SKM-1 treated with dmso at 0.1 percent for 144 hours (cell line): ENCODE data around the gene OSBPL2.
A peak's percentile ranks its signal among the peaks of the same experiment; 100 is the strongest.

Experiments used
- DNase-seq: peaks from one replicate; lab custom pipeline; 2025; ENCODE audit not compliant: unreplicated experiment; lab: John Stamatoyannopoulos, UW

OSBPL2 gene

GRCh38 chr20:62237801-62238568 is at the start of gene OSBPL2:
OSBPL2 (plus strand) TSS chr20:62238521; CDS start chr20:62256185, 17,664 bp downstream.
- DNase-seq: peak; percentile 94

DNA sequence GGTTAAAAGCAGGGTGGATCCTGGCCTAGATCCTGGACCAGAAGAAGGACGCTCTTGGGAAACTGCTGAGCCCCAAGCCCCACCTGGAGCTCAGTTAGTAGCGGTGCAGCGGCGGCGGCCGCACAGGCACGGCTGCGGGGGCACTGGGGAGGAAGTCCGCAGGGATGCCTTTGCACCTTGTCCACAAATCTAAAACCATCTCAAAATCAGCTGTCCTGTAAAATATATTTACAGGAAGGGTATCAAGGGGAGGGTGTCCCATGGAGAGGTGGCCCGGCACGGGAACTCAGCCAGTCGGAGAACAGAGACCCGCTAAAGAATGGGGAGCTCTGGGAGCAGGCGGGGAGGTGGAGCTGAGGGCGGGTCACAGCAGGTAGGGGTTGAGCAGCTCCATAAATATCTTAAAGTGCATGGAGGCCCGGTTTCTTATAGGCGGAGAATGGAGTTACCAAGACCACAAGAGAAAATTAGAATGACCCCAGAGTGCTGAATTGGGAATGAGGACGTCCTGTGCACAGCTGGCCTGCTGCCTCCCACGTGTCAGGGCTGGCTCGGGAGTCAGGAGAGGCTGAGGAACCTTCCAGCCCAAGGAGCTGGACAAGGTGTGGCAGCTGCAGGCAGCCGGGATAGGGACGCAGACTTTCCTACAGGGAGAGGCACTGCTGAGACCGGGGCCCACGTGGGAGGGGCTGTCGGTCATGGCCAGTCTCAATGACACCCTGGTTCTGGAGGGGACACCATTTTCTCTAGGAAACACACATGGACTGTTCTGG is 47.5 kb upstream of the OSBPL2 start:
- no peak for DNase-seq

- no peak for DNase-seq
Measured at GRCh38 chr20:62191781-62192559, 46.4 kb upstream of the OSBPL2 start.

- DNase-seq: no peak
Measured at GRCh38 chr20:62192635-62193034, 45.7 kb upstream of the OSBPL2 start.

GRCh38 chr20:62193079-62194025 is 45.0 kb upstream of the OSBPL2 start:
- no peak for DNase-seq

- no peak for DNase-seq
Measured at GRCh38 chr20:62195075-62195405, 43.3 kb upstream of the OSBPL2 start.

DNA sequence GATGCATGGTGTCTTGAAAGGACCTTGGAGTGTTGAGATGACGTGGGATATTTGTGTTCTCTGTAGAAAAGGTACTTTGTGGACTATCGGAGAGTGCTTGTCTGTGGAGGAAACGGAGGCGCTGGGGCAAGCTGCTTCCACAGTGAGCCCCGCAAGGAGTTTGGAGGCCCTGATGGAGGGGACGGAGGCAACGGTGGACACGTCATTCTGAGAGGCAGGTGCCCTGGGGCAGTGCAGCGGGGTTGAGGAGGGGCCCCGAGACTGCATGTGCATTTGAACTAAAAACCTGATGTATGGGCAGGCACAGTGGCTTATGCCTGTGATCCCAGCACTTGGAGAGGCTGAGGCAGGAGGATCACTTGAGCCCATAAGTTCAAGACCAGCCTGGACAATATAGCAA is 42.6 kb upstream of the OSBPL2 start:
- no peak for DNase-seq

DNA sequence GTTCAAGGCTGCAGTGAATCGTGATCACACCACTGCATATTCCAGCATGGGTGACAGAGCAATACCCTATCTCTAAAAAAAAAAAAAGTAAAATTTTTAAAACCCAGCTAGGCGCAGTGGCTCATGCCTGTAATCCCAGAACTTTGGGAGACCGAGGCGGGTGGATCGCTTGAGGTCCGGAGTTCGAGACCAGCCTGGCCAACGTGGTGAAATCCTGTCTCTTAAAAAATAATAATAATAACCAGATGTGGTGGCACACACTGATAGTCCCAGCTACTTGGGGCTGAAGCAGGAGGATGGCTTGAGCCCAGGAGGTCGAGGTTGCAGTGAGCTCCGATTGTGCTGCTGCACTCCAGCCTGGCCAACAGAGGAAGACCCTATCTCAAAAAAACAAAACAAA is 42.0 kb upstream of the OSBPL2 start:
- DNase-seq: no peak

GRCh38 chr20:62197311-62197710 is 41.0 kb upstream of the OSBPL2 start:
- DNase-seq: no peak

DNA sequence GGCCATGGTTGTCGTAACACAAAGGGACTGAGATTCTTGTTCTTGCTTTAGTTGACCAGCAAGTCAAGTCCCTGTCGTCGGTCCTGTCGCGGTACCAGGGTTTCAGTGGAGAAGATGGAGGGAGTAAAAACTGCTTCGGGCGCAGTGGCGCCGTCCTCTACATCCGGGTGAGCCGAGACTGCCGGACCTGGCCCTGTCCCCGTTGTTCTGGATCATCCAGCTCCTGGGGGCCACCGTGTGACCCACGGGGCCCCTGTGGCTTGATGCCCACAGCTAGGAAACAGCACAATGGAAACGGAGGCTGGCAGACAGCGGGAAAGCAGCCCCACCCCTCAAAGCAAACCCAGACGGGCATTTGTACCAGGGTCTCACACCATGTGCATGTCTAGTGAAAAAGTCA is 40.5 kb upstream of the OSBPL2 start:
- no peak for DNase-seq

DNA sequence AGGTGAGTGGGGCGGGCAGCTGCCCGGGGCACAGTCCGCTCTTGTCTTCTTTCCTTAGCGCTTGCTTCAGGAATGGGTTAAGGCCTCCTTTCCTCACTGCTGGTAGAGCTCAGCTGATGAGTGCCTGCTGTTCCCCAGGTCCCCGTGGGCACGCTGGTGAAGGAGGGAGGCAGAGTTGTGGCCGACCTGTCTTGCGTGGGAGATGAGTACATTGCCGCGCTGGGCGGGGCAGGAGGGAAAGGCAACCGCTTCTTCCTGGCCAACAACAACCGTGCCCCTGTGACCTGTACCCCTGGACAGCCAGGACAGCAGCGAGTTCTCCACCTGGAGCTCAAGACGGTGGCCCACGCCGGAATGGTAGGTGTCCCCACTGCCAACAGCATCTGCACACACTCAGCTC is 39.8 kb upstream of the OSBPL2 start:
- DNase-seq: no peak

GRCh38 chr20:62198931-62199330 is 39.4 kb upstream of the OSBPL2 start:
- no peak for DNase-seq

GRCh38 chr20:62200491-62201172 is 37.7 kb upstream of the OSBPL2 start:
- DNase-seq: no peak

- DNase-seq: no peak
Measured at GRCh38 chr20:62201173-62202082, 36.9 kb upstream of the OSBPL2 start.

GRCh38 chr20:62202083-62202395 is 36.3 kb upstream of the OSBPL2 start:
- no peak for DNase-seq

DNA sequence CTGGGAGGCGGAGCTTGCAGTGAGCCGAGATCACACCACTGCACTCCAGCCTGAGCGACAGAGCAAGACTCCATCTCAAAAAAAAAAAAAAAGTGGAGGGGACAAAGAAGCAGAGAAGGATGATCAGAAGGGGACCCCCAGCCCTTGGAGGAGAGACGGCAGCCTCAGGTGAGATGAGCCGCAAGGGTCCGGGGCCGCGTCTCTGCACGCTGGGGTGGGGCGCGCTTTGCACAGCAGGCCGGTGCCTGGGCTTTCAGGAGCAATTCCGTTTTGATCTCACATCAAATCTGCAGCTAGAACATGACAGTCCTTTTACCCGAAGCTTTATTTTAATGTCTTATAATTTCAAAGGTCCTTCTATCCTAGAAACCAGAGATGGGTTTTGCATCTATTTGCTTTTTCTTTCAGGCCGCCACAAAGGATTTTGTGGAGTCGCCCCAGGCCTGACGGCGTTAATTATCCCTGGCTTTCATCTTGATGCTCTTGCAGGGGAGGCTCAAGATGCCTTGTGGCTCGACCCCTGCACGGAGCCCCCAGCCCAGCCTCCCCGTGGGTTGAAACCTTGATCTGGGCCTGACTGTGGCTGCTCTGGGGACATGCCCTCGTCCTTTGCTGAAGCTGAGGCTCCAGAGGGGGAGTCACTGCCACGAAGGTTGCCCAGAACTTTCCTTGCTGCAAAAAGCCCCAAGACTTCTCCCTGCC is 35.5 kb upstream of the OSBPL2 start:
- no peak for DNase-seq

GRCh38 chr20:62203378-62204030 is 34.8 kb upstream of the OSBPL2 start:
- DNase-seq: no peak
